C4-2B (cell line): ENCODE data around the gene FAM193B.

Experiments used
- ZFX ChIP-seq: fragments of 450-650 bp; IDR thresholded peaks from 2 replicates; pipeline ENCODE4 v1.6.1; 2017
- TF ChIP-seq, protein P1 (sequence below): fragments of 450-650 bp; conservative IDR thresholded peaks from 2 replicates; pipeline ENCODE4 v1.5.1; 2017; ENCODE audit warnings: mild to moderate bottlenecking

DNA sequence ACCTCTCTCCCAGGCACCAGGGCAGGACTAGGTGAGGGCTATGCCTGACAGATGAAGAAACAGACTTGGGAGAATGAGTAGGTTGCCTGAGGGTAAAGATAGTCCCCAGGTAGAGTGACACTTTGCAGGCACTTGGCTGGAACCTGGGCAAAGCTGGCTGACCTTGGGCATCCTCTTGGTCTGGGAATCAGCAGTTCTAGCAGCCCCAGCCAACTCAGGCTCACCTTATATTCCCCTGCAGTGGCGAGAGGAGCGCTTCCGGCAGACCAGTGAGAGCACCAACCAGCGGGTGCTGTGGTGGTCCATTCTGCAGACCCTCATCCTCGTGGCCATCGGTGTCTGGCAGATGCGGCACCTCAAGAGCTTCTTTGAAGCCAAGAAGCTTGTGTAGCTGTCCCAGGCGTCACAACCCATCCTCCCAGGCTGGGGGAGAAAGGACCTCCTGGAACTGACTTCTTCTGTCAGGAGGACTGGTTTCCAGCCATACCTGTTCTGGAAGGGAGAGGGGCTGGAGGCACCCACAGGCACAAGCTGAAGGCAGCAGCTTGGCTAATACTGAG lies 40.7 kb upstream of the FAM193B start:
- TF ChIP-seq, protein P1, sequence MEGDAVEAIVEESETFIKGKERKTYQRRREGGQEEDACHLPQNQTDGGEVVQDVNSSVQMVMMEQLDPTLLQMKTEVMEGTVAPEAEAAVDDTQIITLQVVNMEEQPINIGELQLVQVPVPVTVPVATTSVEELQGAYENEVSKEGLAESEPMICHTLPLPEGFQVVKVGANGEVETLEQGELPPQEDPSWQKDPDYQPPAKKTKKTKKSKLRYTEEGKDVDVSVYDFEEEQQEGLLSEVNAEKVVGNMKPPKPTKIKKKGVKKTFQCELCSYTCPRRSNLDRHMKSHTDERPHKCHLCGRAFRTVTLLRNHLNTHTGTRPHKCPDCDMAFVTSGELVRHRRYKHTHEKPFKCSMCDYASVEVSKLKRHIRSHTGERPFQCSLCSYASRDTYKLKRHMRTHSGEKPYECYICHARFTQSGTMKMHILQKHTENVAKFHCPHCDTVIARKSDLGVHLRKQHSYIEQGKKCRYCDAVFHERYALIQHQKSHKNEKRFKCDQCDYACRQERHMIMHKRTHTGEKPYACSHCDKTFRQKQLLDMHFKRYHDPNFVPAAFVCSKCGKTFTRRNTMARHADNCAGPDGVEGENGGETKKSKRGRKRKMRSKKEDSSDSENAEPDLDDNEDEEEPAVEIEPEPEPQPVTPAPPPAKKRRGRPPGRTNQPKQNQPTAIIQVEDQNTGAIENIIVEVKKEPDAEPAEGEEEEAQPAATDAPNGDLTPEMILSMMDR = no peak
- no peak for TF ChIP-seq ZFX
